Neural cell (in vitro differentiated cells): Measurements from ENCODE around the gene KIF1C. TPM values are rescaled to one million over a fixed set of nuclear protein-coding genes. Genes with fewer than 3 reads are reported as not detected.

ENCODE experiments used
- H2AFZ ChIP-seq: fragments of 200-600, 300-800 bp; sonication (generic), shearing (Covaris generic); 2 replicates; pipeline ENCODE4 v1.6.0; 2014; ENCODE audit warnings: low read depth, mild to moderate bottlenecking, antibody characterized with exemption, low read length, moderate library complexity
- H3F3A ChIP-seq: fragments of 200-600 bp; shearing (Covaris generic); 2 replicates; pipeline ENCODE4 v1.6.1; 2016; ENCODE audit warnings: mild to moderate bottlenecking, moderate library complexity, mixed read lengths, antibody characterized with exemption, low read length; ENCODE audit not compliant: insufficient read depth, poor library complexity, severe bottlenecking
- H3K27ac ChIP-seq: fragments of 200-600, 300-800 bp; sonication (generic), shearing (Covaris generic); 2 replicates; pipeline ENCODE4 v1.5.1; 2014; ENCODE audit warnings: mild to moderate bottlenecking, low read length, moderate library complexity
- H3K27me3 ChIP-seq: fragments of 300-800, 200-600 bp; sonication (generic), shearing (Covaris generic); 2 replicates; pipeline ENCODE4 v1.6.0; 2014; ENCODE audit warnings: mild to moderate bottlenecking, low read depth, low read length, moderate library complexity; ENCODE audit not compliant: insufficient read depth
- H3K36me3 ChIP-seq: fragments of 300-800, 200-600 bp; sonication (generic), shearing (Covaris generic); 2 replicates; pipeline ENCODE4 v1.5.1; 2014; ENCODE audit warnings: mild to moderate bottlenecking, antibody characterized with exemption, low read length, moderate library complexity; ENCODE audit not compliant: insufficient read depth
- H3K4me2 ChIP-seq: fragments of 300-800, 200-600 bp; sonication (generic), shearing (Covaris generic); 2 replicates; pipeline ENCODE4 v1.6.0; 2014; ENCODE audit warnings: mild to moderate bottlenecking, low read length
- H3K4me3 ChIP-seq: fragments of 300-800, 200-600 bp; sonication (generic), shearing (Covaris generic); 2 replicates; pipeline ENCODE4 v1.5.1; 2014; ENCODE audit warnings: mild to moderate bottlenecking, low read length, moderate library complexity
- H3K79me2 ChIP-seq: fragments of 200-600 bp; shearing (Covaris generic); replicated peaks from 2 replicates; pipeline ENCODE4 v1.6.0; 2014; ENCODE audit warnings: mild to moderate bottlenecking, low read length, moderate library complexity; ENCODE audit not compliant: insufficient read depth
- H3K9ac ChIP-seq: fragments of 300-800, 200-600 bp; sonication (generic), shearing (Covaris generic); 2 replicates; pipeline ENCODE4 v1.6.1; 2016; ENCODE audit warnings: mild to moderate bottlenecking, low read length, mixed read lengths
- H3K9me2 ChIP-seq: fragments of 200-600 bp; shearing (Covaris generic); 2 replicates; pipeline ENCODE4 v1.6.1; 2016; ENCODE audit warnings: mild to moderate bottlenecking, low read length, mixed read lengths; ENCODE audit not compliant: insufficient read depth
- H3K9me3 ChIP-seq: fragments of 200-600, 300-800 bp; sonication (generic), shearing (Covaris generic); 2 replicates; pipeline ENCODE4 v1.6.1; 2016; ENCODE audit warnings: mild to moderate bottlenecking, mixed run types, low read length, moderate library complexity, mixed read lengths
- H4K20me1 ChIP-seq: fragments of 200-600 bp; shearing (Covaris generic); 2 replicates; pipeline ENCODE4 v1.6.1; 2016; ENCODE audit warnings: mild to moderate bottlenecking, mixed run types; ENCODE audit not compliant: insufficient read depth
- CTCF ChIP-seq: fragments of 450-650 bp; IDR thresholded peaks from 2 replicates; pipeline ENCODE4 v1.5.1; 2014; ENCODE audit warnings: antibody characterized with exemption, mild to moderate bottlenecking, moderate library complexity; ENCODE audit not compliant: poor library complexity, severe bottlenecking
- EP300 ChIP-seq: fragments of 450-650 bp; conservative IDR thresholded peaks from 2 replicates; pipeline ENCODE4 v1.6.1; 2014; ENCODE audit warnings: antibody characterized with exemption, mild to moderate bottlenecking, moderate library complexity; ENCODE audit not compliant: poor library complexity, severe bottlenecking
- EZH2 ChIP-seq: fragments of 200-600, 300-800 bp; shearing (Covaris generic), sonication (generic); IDR thresholded peaks from 2 replicates; pipeline ENCODE4 v1.6.1; 2014; ENCODE audit warnings: antibody characterized with exemption, low read length, borderline replicate concordance, mild to moderate bottlenecking; ENCODE audit not compliant: insufficient read depth, poor library complexity, severe bottlenecking
- MXI1 ChIP-seq: fragments of 450-650 bp; conservative IDR thresholded peaks from 2 replicates; pipeline ENCODE4 v1.6.1; 2014; ENCODE audit warnings: antibody characterized with exemption, mild to moderate bottlenecking; ENCODE audit not compliant: poor library complexity, severe bottlenecking
- POLR2AphosphoS5 ChIP-seq: IDR thresholded peaks from 2 replicates; pipeline ENCODE4 v1.6.1; 2012
- RAD21 ChIP-seq: fragments of 450-650 bp; conservative IDR thresholded peaks from 2 replicates; pipeline ENCODE4 v1.6.1; 2014; ENCODE audit warnings: antibody characterized with exemption, mild to moderate bottlenecking, moderate library complexity
- REST ChIP-seq: IDR thresholded peaks from 2 replicates; pipeline ENCODE4 v1.6.1; 2012; ENCODE audit warnings: borderline replicate concordance
- SMC3 ChIP-seq: fragments of 450-650 bp; conservative IDR thresholded peaks from 2 replicates; pipeline ENCODE4 v1.6.1; 2014; ENCODE audit warnings: antibody characterized with exemption, mild to moderate bottlenecking, moderate library complexity; ENCODE audit not compliant: poor library complexity
- TAF1 ChIP-seq: IDR thresholded peaks from 2 replicates; pipeline ENCODE4 v1.6.1; 2012; ENCODE audit warnings: low read depth
- polyA plus RNA-seq: library from polyadenylated mRNA; depleted of rRNA; stranded (reverse); fragments of >200 nt; gene quantifications from 2 replicates; pipeline ENCODE4 v1.2.3, GENCODE V29; 2014

Gene KIF1C
- polyA plus RNA-seq, 1 donor from 2014 or later = 8.3 TPM

- Histone ChIP-seq H3K27ac (no peak overlapping the region), H2AFZ (no peak overlapping the region), H3K4me2 (no peak overlapping the region)
Observed at GRCh38 chr17:5049314-5049841, 51.6 kb downstream of the KIF1C start.

GRCh38 chr17:5050278-5050677 is 52.5 kb downstream of the KIF1C start:
- no peak overlapping the region for H3K4me3 ChIP-seq
- no peak overlapping the region for H3K4me2 ChIP-seq
- H3K9me2 ChIP-seq = no peaks in the 10 kb centered on the region
- H3K9ac ChIP-seq = no peak overlapping the region
- H3K9me3 ChIP-seq = no peaks in the 10 kb centered on the region
- no peak overlapping the region for H3K27ac ChIP-seq
- H3K27me3 ChIP-seq = no peaks in the 10 kb centered on the region
- H2AFZ ChIP-seq = no peak overlapping the region
- no peaks in the 10 kb centered on the region for H3K79me2 ChIP-seq
- no peaks in the 10 kb centered on the region for H4K20me1 ChIP-seq
- no peak for TF ChIP-seq EP300
- no peak for TF ChIP-seq REST
- no peak for TF ChIP-seq EZH2
- no peak for TF ChIP-seq POLR2AphosphoS5
- no peak for TF ChIP-seq SMC3
- no peak for TF ChIP-seq MXI1
- TF ChIP-seq TAF1 = no peak
- TF ChIP-seq RAD21 = no peak
- H3K36me3 ChIP-seq = no peaks in the 10 kb centered on the region
- H3F3A ChIP-seq = no peaks in the 10 kb centered on the region

More at GRCh38 chr17:5049314-5049841, 51.6 kb downstream of the KIF1C start:
- Histone ChIP-seq H3K79me2 (no peaks in the 10 kb centered on the region), H3K9me2 (no peaks in the 10 kb centered on the region), H3K4me3 (no peak overlapping the region), H3K36me3 (no peaks in the 10 kb centered on the region), H3K9me3 (no peaks in the 10 kb centered on the region), H3K27me3 (no peaks in the 10 kb centered on the region), H3F3A (no peaks in the 10 kb centered on the region), H3K9ac (no peak overlapping the region), H4K20me1 (no peaks in the 10 kb centered on the region)
- TF ChIP-seq EZH2 = no peak
- TF ChIP-seq TAF1 = no peak

GRCh38 chr17:5055543-5055942 is 57.8 kb downstream of the KIF1C start:
- H4K20me1 ChIP-seq = no peaks in the 10 kb centered on the region
- TF ChIP-seq CTCF (no peak), REST (no peak), EZH2 (no peak), EP300 (no peak), RAD21 (no peak)
- H2AFZ ChIP-seq = no peak overlapping the region

More at GRCh38 chr17:5055543-5055942, 57.8 kb downstream of the KIF1C start:
- Histone ChIP-seq H3F3A (no peaks in the 10 kb centered on the region), H3K27ac (no peak overlapping the region), H3K27me3 (no peaks in the 10 kb centered on the region), H3K36me3 (no peaks in the 10 kb centered on the region), H3K9me2 (no peaks in the 10 kb centered on the region), H3K4me3 (no peak overlapping the region), H3K4me2 (no peak overlapping the region), H3K9me3 (no peaks in the 10 kb centered on the region), H3K9ac (no peak overlapping the region), H3K79me2 (no peaks in the 10 kb centered on the region)
